HT-29 (cell line): Measurements from ENCODE around the gene KRTAP10-6. TPM values are rescaled to one million over a fixed set of nuclear protein-coding genes. Genes with fewer than 3 reads are reported as not detected.
"Not testable (repeated sequence)": the region's sequence is repeated elsewhere in the genome, so short reads cannot be mapped to it uniquely, and the experiment has no call there.

ENCODE experiments used
- DNase-seq: peaks from one replicate; pipeline ENCODE4 v3.0.0-alpha.2; 2015; ENCODE audit warnings: low spot score
- total RNA-seq: library from RNA; depleted of rRNA; stranded (reverse); fragments of >200 nt; shearing (Covaris generic); gene quantifications from 2 replicates; pipeline ENCODE4 v1.2.3, GENCODE V29; 2014

The KRTAP10-6 gene
- total RNA-seq, 1 experiment from 2014 or later: not detected

DNA sequence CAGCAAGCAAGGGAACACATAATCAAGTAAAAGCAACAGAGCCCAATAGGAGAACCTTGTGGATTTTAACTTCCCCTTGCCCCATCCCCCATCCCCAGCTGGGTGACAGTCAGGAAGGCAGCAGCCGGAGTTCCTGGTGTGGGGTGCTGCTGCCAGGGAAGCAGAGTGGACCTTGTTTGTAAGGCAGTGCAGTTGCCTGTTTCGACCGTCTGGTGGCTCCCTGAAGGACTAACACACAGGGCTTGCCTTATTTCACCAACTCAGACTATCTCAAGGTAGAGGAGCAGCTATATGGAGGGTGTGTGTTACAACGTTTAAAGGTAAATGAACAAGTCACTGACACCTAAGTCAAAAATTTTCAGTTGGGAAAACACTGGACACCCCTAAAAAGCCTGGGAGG, 26.2 kb upstream of the KRTAP10-6 start:
- peak; percentile 14 for DNase-seq

- DNase-seq: no peak
These were observed 24.8 kb upstream of the KRTAP10-6 start for GRCh38 chr21:44617071-44617501.

GRCh38 chr21:44616591-44616926, 24.3 kb upstream of the KRTAP10-6 start:
- no peak for DNase-seq

DNA sequence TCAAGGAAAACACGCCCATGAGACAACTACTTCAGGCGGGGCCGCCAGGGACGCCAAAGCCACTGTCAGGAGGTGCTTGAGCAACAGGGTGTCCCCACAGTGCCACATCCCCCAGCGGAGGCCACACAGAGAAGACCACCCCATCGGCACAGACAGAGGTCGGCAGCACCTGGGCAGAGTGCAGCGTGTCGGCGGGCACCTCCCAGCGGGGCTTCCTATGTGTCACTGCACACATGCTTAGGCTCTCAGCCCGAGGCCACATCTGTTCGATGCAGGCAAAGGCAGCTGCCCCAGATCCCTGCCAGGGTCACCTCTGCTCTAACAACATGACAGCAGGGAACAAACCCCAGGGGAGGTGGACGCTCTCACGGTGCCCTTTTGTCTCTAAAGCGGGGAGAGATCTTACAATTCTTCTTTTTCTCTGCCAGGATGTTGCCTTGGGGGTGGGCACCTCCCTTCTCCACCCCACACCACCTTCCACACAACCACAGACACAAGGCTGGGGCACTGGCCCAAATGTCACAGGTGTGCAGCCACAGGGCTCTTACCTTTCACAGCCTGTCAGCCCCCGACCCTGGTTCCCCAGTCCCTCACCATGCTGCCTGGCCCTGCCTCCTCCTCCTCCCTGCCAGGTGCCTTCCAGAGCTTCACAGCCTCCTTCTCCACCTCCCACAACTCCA, 23.7 kb upstream of the KRTAP10-6 start:
- DNase-seq: no peak

DNA sequence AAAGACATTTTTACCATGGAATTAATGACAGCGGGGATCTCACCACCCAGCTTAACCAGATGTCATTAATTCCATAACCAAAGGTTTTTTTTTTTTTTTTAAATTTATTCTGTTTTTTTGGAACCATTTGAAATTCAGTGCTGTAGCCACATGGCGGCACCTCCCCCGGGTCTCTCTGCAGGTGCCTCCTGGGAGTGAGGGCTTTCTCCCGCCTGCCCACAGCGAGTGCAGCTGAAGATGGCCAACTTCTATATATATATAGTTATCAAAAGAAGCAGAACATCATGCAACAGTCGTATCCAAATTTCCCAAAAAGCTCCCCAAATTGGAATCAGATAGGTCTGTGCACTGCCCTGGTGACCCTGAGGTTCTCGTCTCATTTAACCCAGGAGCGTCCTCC, 23.2 kb upstream of the KRTAP10-6 start:
- no peak for DNase-seq

GRCh38 chr21:44614961-44615391, 22.7 kb upstream of the KRTAP10-6 start:
- no peak for DNase-seq

- DNase-seq: no peak
These were observed 21.9 kb upstream of the KRTAP10-6 start for GRCh38 chr21:44614161-44614631.

GRCh38 chr21:44613386-44614155, 21.3 kb upstream of the KRTAP10-6 start:
- no peak for DNase-seq

DNA sequence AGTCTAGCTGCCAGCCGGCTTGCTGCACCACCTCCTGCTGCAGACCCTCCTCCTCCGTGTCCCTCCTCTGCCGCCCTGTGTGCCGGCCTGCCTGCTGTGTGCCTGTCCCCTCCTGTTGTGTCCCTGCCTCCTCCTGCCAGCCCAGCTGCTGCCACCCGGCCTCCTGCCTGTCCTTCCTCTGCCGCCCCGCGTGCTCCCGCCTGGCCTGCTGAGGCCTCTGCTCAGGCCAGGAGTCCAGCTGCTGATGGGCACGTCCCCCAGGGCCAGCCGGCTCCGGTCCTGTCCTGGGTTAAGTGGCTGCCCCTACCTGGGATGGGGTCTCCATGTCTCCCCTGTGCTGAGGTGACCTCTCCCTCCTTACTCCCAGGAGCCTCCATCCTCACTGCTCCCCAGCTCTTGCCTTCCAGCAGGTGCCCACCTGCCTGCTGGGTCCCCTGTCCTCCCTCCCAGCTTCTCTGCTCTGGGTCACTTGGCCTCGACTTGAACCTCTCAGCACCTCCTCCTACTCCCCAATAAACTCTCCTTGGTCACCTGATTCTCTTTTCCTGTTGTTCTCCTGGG, 20.4 kb upstream of the KRTAP10-6 start:
- DNase-seq: no peak

- DNase-seq: no peak
These were observed 19.8 kb upstream of the KRTAP10-6 start, which contains the start of gene KRTAP10-8 for GRCh38 chr21:44612029-44612486. Gene KRTAP10-8, plus strand, starts transcription at chr21:44612079. Its CDS starts 22 bp downstream, at chr21:44612101.

DNA sequence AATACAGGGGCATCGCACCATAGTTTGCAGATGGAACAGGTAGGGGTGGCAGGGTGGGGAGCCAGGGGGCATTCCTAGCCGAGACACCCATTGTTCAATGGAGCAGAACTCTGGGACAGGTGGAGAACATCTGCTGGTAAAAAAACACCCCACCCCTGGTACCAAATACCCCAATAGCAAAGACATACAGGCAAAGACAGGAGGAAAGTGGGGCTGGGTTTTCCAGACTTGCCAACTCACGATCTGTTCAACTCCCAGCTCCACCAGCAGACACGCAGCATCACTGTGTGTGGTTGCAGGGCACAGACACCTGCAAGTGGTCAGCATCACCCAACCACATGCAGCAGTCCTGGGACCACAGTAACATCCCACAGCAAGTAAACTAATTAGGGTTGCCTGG, 19.2 kb upstream of the KRTAP10-6 start:
- DNase-seq: no peak

GRCh38 chr21:44610157-44610843, 18.0 kb upstream of the KRTAP10-6 start:
- DNase-seq: not testable (repeated sequence)

- DNase-seq: no peak
These were observed 16.9 kb upstream of the KRTAP10-6 start for GRCh38 chr21:44609193-44609592.

- DNase-seq: no peak
These were observed 14.2 kb upstream of the KRTAP10-6 start for GRCh38 chr21:44606495-44606894.

- DNase-seq: no peak
These were observed 11.6 kb upstream of the KRTAP10-6 start for GRCh38 chr21:44603911-44604310.

GRCh38 chr21:44603109-44603875, 11.0 kb upstream of the KRTAP10-6 start:
- no peak for DNase-seq

DNA sequence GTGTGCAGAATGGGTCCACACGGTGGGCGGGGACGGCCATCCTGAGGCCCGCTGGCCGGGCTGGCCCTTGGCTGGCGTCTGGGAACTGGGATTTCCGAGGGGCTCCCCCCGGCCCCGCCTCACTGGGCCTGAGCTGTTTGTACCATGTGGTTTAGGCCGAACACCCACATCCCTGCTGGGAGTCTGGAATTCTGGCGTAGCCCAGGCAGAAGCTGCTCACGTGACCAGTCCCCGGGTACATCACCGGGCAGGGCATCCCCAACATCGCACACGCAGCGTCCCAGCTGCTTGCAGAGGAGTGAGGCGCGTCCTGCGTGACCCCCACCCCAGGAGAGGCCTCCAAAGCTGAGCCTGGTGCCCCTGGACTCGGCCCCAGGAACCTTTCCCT, 10.2 kb upstream of the KRTAP10-6 start:
- no peak for DNase-seq

- no peak for DNase-seq
These were observed 9.5 kb upstream of the KRTAP10-6 start for GRCh38 chr21:44601596-44602462.

DNA sequence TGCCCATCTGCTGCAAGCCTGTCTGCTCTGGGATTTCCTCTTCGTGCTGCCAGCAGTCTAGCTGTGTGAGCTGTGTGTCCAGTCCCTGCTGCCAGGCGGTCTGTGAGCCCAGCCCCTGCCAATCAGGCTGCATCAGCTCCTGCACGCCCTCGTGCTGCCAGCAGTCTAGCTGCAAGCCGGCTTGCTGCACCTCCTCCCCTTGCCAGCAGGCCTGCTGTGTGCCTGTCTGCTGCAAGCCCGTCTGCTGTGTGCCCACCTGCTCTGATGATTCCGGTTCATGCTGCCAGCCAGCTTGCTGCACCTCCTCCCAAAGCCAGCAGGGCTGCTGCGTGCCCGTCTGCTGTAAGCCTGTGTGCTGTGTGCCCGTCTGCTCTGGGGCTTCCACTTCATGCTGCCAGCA, 8.8 kb upstream of the KRTAP10-6 start:
- DNase-seq: not testable (repeated sequence)
